GM12878 (cell line): Measurements from ENCODE around the gene MAP3K5. TPM values are rescaled to one million over a fixed set of nuclear protein-coding genes. Genes with fewer than 3 reads are reported as not detected.

Experiments
- CHD1 ChIP-seq: IDR thresholded peaks from 2 replicates; pipeline ENCODE4 v1.6.1; 2012; ENCODE audit warnings: low read depth, low read length, improper control_type of control experiment
- CHD4 ChIP-seq: fragments of 200-600 bp; sonication (generic); IDR thresholded peaks from 2 replicates; pipeline ENCODE4 v1.6.1; 2016; ENCODE audit warnings: mild to moderate bottlenecking
- ELK1 ChIP-seq: IDR thresholded peaks from 2 replicates; pipeline ENCODE4 v1.6.1; 2012; ENCODE audit warnings: low read depth, low read length, improper control_type of control experiment
- GABPA ChIP-seq: IDR thresholded peaks from 2 replicates; pipeline ENCODE4 v1.6.1; 2014; ENCODE audit warnings: antibody characterized with exemption, low read depth, mild to moderate bottlenecking, inconsistent platforms
- GATAD2B ChIP-seq: fragments of 450-650 bp; conservative IDR thresholded peaks from 2 replicates; pipeline ENCODE4 v1.6.1; 2017; ENCODE audit warnings: low read depth, mild to moderate bottlenecking, moderate library complexity
- IKZF1 ChIP-seq: fragments of 450-650 bp; conservative IDR thresholded peaks from 2 replicates; pipeline ENCODE4 v1.6.1; 2017; ENCODE audit warnings: antibody characterized with exemption, mild to moderate bottlenecking
- JUND ChIP-seq: IDR thresholded peaks from 2 replicates; pipeline ENCODE4 v1.6.1; 2012; ENCODE audit warnings: low read depth, mild to moderate bottlenecking, low read length, improper control_type of control experiment, moderate library complexity
- MAX ChIP-seq: IDR thresholded peaks from 2 replicates; pipeline ENCODE4 v1.6.1; 2012; ENCODE audit warnings: low read depth, low read length, improper control_type of control experiment
- NFIC ChIP-seq: IDR thresholded peaks from 2 replicates; pipeline ENCODE4 v1.6.1; 2012; ENCODE audit warnings: low read depth, mild to moderate bottlenecking, inconsistent platforms, low read length, moderate library complexity
- NFXL1 ChIP-seq: fragments of 450-650 bp; IDR thresholded peaks from 2 replicates; pipeline ENCODE4 v1.6.1; 2017; ENCODE audit warnings: antibody characterized with exemption, mild to moderate bottlenecking, borderline replicate concordance
- RAD21 ChIP-seq: IDR thresholded peaks from 2 replicates; pipeline ENCODE4 v1.6.1; 2011; ENCODE audit warnings: mild to moderate bottlenecking, low read depth, low read length, moderate library complexity; ENCODE audit not compliant: insufficient read depth
- RB1 ChIP-seq: fragments of 450-650 bp; formaldehyde crosslinking; IDR thresholded peaks from 2 replicates; pipeline ENCODE4 v1.6.1; 2017; ENCODE audit warnings: mild to moderate bottlenecking, borderline replicate concordance
- RUNX3 ChIP-seq: IDR thresholded peaks from 2 replicates; pipeline ENCODE4 v1.6.1; 2012; ENCODE audit warnings: low read length, inconsistent platforms
- SMARCA5 ChIP-seq: fragments of 450-650 bp; IDR thresholded peaks from 2 replicates; pipeline ENCODE4 v1.6.1; 2017; ENCODE audit warnings: mild to moderate bottlenecking
- WRNIP1 ChIP-seq: IDR thresholded peaks from 2 replicates; pipeline ENCODE4 v1.6.1; 2011; ENCODE audit warnings: low read depth, low read length, improper control_type of control experiment, borderline replicate concordance
- YY1 ChIP-seq: IDR thresholded peaks from 2 replicates; pipeline ENCODE4 v1.6.1; 2011; ENCODE audit warnings: low read depth, mild to moderate bottlenecking, low read length
- ZNF24 ChIP-seq: fragments of 450-650 bp; IDR thresholded peaks from 2 replicates; pipeline ENCODE4 v1.6.1; 2017; ENCODE audit warnings: antibody characterized with exemption, mild to moderate bottlenecking
- ZNF274 ChIP-seq: IDR thresholded peaks from one replicate; pipeline ENCODE4 v1.8.0; 2011; ENCODE audit not compliant: insufficient read length, insufficient read depth
- ZZZ3 ChIP-seq: IDR thresholded peaks from 2 replicates; pipeline ENCODE4 v1.6.1; 2011; ENCODE audit warnings: low read depth; ENCODE audit not compliant: control insufficient read depth, insufficient read length
- polyA plus RNA-seq, 11 experiments: library from polyadenylated mRNA; depleted of rRNA in 4 of 11; unstranded in 6 of 11; stranded (reverse) in 5 of 11; fragments of >200 nt; fragmentation: Nextera tagmentation in 4 of 11; fragmentation: Illumina TruSeq in 1 of 11; extraction: Ambion mirVana in 4 of 11; extraction: Trizol in 1 of 11; gene quantifications; 1 replicate in 1 of 11; 2 replicates in 10 of 11; pipeline versions ENCODE4 v1.2.1 to v1.2.3, GENCODE V29; 2011 to 2016; ENCODE audit warnings: inconsistent platforms in 2 of 11, missing spikeins in 2 of 11, low read depth in 1 of 11
- total RNA-seq, 4 experiments: library from RNA; depleted of rRNA in 3 of 4; stranded (reverse); fragments of >200 nt in 3 of 4; fragmentation: Illumina TruSeq in 1 of 4; extraction: Trizol in 1 of 4; gene quantifications; 2 replicates each; pipeline versions ENCODE4 v1.2.1 to v1.2.3, GENCODE V29; 2013 to 2021
- TF ChIP-seq, protein P1 (sequence below): fragments of 450-650 bp; IDR thresholded peaks from 2 replicates; pipeline ENCODE4 v1.6.1; 2016; ENCODE audit warnings: mild to moderate bottlenecking
- TF ChIP-seq, protein P2 (sequence below): fragments of 450-650 bp; IDR thresholded peaks from 2 replicates; pipeline ENCODE4 v1.6.1; 2014; ENCODE audit warnings: mild to moderate bottlenecking

MAP3K5 gene
- total and polyA plus RNA-seq, 10 of the 15 experiments (the other 5 are each of a cell fraction or from before 2014, with no cell fraction given), result 5.4 to 34.3 (median 26.4) TPM

DNA sequence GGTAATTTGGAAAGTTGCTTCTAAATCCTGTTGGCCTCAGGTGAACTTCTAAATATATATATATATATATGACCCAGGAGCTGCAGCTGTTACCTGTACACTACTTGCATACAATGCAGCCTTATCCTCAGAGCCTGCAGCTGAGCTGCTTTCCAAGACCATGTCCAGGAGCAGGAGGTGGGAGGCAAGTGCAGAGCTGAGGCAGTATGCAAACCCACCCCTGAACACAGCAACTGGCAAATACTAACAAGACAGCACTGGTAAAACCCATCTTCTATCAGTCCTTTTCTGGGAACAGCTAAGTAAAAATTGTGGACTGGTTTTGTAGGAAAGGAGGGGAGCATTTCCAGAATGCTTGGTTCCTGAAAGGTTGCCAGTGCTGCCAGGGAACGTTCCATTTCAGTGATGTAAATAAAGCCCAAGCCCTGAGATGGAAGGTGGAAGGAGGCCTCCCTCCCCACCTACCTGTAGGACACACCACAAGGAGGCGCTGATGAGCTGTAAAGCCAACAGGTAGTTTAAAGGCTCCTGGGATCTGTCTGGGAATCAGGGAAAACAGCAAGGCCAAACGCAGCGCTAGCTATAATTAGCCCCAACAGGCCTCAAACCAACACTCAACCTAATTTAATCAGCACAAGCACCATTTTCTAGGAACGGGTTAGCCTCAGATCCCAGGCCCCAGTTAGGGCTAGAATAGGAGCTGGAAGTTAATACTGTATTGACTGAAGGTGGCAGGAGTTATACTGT, 148.3 kb downstream of the MAP3K5 start (continued):
- TF ChIP-seq ZZZ3, result no peak
- peak; percentile 39 for TF ChIP-seq RUNX3
- peak; percentile 90 for TF ChIP-seq IKZF1
- no peak for TF ChIP-seq GABPA
- TF ChIP-seq ZNF274, result no peak
- no peak for TF ChIP-seq WRNIP1
- TF ChIP-seq, protein P1, sequence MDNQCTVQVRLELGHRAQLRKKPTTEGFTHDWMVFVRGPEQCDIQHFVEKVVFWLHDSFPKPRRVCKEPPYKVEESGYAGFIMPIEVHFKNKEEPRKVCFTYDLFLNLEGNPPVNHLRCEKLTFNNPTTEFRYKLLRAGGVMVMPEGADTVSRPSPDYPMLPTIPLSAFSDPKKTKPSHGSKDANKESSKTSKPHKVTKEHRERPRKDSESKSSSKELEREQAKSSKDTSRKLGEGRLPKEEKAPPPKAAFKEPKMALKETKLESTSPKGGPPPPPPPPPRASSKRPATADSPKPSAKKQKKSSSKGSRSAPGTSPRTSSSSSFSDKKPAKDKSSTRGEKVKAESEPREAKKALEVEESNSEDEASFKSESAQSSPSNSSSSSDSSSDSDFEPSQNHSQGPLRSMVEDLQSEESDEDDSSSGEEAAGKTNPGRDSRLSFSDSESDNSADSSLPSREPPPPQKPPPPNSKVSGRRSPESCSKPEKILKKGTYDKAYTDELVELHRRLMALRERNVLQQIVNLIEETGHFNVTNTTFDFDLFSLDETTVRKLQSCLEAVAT, result peak; percentile 45; the same call in 1 of the 2 replicates
- TF ChIP-seq CHD4, result no peak
- no peak for TF ChIP-seq NFXL1
- 0 out of 2 replicates have a peak, but pooled peaks have one; percentile 36 for TF ChIP-seq GATAD2B
- TF ChIP-seq MAX, result no peak
- peak; percentile 97 for TF ChIP-seq RAD21
- TF ChIP-seq CHD1, result no peak
- TF ChIP-seq NFIC, result no peak
- TF ChIP-seq RB1, result peak; percentile 73; the same call in 1 of the 2 replicates
- no peak for TF ChIP-seq ELK1
- TF ChIP-seq, protein P2, sequence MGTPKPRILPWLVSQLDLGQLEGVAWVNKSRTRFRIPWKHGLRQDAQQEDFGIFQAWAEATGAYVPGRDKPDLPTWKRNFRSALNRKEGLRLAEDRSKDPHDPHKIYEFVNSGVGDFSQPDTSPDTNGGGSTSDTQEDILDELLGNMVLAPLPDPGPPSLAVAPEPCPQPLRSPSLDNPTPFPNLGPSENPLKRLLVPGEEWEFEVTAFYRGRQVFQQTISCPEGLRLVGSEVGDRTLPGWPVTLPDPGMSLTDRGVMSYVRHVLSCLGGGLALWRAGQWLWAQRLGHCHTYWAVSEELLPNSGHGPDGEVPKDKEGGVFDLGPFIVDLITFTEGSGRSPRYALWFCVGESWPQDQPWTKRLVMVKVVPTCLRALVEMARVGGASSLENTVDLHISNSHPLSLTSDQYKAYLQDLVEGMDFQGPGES, result no peak
- TF ChIP-seq SMARCA5, result peak; percentile 88
- peak; percentile 80; the same call in 1 of the 2 replicates for TF ChIP-seq YY1
- TF ChIP-seq JUND, result no peak
- TF ChIP-seq ZNF24, result no peak
